Skeletal muscle cell (primary cell): Measurements from ENCODE around the gene TXNDC15.
A peak's percentile ranks its signal among the peaks of the same experiment; 100 is the strongest.
"Not testable (repeated sequence)": the region's sequence is repeated elsewhere in the genome, so short reads cannot be mapped to it uniquely, and the experiment has no call there.

Experiments
- DNase-seq: peaks from one replicate; pipeline ENCODE4 v3.0.0-alpha.2; 2010; ENCODE audit warnings: low read depth
- H3K4me3 ChIP-seq: 2 replicates; pipeline ENCODE4 v1.5.1; 2011; ENCODE audit warnings: low read depth, mild to moderate bottlenecking, control low read depth, low read length, moderate library complexity

TXNDC15 gene

GRCh38 chr5:134873987-134874830 is at the start of gene TXNDC15:
TXNDC15 (plus strand) TSS chr5:134874371; CDS start chr5:134874428, 57 bp downstream.
- peak within 1 kb of the TSS; percentile 83 for H3K4me3 ChIP-seq

DNA sequence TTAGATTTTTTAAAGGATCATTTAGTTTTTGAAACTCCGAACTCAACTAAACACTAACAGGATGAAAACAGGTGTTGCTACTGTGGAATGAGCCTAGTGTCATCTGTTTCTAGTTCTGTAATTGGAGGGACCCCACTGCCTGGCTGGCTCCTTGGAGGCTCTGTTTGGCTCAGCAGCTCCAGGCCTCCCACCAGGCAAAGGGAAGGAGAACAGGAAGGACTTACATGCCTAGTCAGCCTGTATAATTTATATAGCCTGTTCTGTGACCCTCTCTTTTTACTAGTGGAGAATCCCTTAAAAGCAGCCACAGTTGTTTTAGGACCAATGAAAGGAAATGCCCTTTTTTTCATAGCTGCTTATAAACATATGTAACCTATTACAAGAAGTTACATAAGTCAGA is 49.5 kb upstream of the TXNDC15 start:
- DNase-seq = no peak
- H3K4me3 ChIP-seq = no peak overlapping the region

More at GRCh38 chr5:134873987-134874830, at the start of gene TXNDC15:
- peak; percentile 55 for DNase-seq

DNA sequence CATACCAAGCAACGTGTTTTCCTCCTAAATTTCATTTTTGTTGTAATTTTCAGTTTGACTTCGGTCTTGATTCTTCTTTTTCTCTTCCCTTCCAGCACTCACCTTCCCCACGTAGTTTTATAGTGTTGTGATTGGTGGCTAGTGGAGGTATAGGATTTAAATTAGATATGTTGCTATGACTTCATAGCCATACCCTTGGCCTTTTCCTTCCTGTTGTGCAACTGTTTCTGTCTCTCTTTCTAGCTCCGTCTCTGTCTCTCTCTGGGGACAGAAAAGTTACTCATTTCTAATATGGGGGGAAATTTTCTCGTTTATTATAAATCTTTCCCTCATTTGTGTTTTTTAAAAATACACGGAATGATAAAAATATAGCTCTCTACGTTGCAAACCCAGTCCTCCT is 49.0 kb upstream of the TXNDC15 start:
- H3K4me3 ChIP-seq = no peak overlapping the region
- no peak for DNase-seq

GRCh38 chr5:134833340-134834032 is 40.7 kb upstream of the TXNDC15 start:
- no peak overlapping the region for H3K4me3 ChIP-seq
- DNase-seq = peak; percentile 25

- no peak overlapping the region for H3K4me3 ChIP-seq
- no peak for DNase-seq
Observed at GRCh38 chr5:134835623-134836022, 38.5 kb upstream of the TXNDC15 start.

DNA sequence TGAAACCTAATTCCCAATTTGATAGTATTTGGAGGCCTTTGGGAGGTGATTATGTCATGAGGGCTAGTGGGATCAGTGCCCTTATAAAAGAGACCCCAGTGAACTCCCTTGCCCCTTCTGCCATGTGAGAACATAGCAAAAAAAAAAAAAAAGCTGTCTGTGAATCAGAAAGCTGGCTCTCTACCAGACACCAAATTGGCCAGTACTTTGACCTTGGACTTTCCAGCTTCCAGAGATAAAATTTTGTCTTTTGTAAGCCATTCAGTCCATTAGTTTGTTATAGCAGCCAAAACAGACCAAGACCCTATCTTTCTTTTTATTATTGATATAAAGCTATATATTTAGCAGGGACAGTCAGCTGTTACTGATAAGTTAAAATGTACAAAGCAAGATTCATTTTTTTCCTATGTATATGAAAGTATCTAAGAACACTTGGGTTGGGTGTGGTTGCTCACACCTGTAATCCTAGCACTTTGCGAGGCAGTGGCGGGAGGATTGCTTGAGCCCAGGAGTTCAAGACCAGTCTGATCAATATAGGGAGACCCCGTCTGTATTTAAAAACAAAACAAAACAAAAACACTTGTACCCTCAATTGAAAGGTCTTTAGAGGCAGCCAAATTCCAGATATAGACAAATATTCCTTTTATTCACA is 36.5 kb upstream of the TXNDC15 start:
- H3K4me3 ChIP-seq = no peak overlapping the region
- no peak for DNase-seq

GRCh38 chr5:134838361-134838760 is 35.8 kb upstream of the TXNDC15 start:
- not testable (repeated sequence) for DNase-seq

DNA sequence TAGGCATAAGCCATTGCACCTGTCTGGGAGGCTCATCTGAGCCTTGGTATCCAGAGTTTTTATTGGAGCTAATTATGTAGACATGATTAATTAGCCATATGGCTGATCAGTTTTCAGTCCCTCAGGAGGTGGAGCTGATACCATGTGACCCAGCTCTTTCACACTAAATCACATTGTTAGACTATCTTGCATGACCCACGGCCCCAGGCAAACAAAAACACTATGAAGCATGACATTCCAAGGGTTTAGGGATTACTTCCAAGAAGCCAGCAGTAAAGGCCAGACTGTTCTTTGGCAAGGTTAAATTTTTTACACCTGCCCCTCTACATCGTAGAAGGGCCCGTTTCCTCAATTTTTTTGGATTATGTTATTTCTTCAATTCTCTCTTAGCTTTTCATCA is 33.4 kb upstream of the TXNDC15 start:
- no peak for DNase-seq
- H3K4me3 ChIP-seq = no peak overlapping the region

More at GRCh38 chr5:134838361-134838760, 35.8 kb upstream of the TXNDC15 start:
- not testable (repeated sequence) for H3K4me3 ChIP-seq

DNA sequence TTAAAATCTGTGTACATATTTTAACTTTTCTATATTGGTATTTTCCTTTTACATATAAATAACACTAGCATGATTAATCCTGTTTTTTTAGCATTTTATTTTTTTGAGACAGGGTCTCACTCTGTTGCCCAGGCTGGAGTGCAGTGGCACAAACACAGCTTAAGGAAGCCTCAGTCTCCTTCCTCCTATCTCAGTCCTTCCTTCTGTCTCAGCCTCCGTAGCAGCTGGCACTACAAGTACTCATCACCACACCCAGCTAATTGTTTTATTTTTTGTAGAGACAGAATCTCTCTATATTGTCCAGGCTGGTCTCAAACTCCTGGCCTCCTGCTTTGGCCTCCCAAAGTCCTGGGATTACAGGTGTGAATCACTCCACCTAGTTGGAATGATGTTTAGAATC is 29.9 kb upstream of the TXNDC15 start:
- no peak for DNase-seq
- H3K4me3 ChIP-seq = no peak overlapping the region

DNA sequence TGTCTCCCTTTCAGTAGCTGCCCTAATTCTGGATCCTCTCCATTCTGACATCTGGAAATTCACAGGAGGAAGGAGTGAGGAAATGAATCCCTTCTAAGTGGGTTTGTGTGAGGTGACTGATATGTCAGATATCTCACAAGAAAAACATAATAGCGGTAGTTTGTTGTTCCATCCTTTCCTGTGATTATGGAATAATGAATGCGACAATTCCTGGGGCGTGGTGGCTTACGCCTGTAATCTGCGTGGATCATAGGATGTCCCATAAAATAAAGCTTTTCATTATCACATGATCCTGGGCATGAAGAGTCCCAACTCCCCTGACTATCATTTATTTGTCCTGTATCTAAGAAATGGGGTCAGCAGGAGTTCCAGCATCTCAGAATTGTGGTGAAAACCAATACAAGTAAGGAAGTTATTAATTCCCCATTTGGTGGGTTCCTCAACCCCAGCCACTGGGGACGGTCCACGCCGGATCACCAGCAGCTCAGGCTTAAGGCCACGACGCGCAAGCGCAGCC is 28.8 kb upstream of the TXNDC15 start:
- no peak for DNase-seq
- peak overlapping the region; percentile 89 for H3K4me3 ChIP-seq

GRCh38 chr5:134845852-134846640 is 28.1 kb upstream of the TXNDC15 start, which contains the start of gene C5orf24:
C5orf24 (plus strand) TSS chr5:134845968; CDS start chr5:134854901, 8,933 bp downstream.
- peak within 1 kb of the TSS; percentile 89 for H3K4me3 ChIP-seq
- peak; percentile 90 for DNase-seq

DNA sequence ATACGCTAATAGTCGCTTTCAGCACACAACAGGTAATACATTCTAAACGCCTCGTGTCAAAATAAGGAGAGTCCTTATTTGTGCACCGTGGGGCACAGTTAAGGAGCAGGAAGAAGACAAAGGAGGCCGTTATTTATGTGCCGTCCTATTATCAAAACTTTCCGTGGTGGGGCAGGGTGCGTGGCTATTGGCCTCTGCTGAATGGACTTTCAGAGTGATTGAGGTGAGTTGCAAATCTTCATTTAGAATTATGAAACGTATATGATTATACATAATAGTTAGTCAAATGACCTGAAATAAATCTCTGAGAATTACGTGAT is 27.6 kb upstream of the TXNDC15 start:
- no peak for DNase-seq
- H3K4me3 ChIP-seq = peak overlapping the region; percentile 89

DNA sequence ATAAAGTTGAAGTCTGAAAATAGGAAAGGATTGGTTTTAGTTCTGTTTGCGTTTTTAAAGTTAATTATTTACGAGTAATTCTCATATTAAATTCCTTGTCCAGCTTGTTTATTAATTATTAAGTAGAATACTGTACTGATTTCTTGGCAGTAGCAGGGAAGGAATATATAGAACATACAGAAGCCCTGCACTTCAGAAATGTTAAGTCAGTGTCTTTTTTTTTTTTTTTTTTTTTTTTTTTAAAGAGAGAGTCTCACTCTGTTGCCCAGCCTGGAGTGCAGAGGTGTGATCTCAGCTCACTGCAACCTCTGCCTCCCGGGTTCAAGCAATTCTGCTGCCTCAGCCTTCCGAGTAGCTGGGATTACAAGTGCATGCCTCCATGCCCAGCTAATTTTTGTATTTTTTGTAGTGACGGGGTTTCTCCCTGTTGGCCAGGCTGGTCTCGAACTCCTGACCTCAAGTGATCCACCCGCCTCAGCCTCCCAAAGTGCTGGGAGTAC is 24.7 kb upstream of the TXNDC15 start:
- not testable (repeated sequence) for DNase-seq, H3K4me3 ChIP-seq

DNA sequence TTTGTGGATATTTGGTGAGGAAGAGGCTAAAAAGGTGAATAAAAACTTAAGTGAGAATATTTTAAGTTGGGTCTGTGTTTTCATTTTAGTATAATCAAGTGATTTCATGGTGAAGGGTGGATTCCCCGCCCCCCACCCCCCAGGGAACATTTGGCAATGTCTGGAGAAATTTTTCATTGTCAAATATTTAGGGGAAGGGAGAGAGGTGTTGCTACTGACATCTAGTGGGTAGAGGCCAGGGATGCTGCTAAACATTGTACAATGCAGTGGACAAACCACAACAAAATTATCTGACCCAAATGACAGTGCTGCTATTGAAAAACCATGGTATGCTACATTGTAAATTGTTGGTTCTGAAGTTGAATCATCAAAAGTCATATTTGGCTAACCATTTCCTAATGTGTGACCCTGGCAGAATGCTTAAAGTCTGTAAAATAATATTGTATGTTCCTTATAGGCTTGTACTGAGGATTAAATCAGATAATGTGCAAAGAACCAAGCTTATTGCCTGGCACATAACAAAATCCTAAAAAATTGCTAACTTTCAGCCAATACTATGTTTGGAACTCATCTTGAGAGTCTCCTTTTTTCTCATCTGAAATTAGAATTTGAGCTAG is 22.8 kb upstream of the TXNDC15 start:
- peak; percentile 21 for DNase-seq
- no peak overlapping the region for H3K4me3 ChIP-seq

DNA sequence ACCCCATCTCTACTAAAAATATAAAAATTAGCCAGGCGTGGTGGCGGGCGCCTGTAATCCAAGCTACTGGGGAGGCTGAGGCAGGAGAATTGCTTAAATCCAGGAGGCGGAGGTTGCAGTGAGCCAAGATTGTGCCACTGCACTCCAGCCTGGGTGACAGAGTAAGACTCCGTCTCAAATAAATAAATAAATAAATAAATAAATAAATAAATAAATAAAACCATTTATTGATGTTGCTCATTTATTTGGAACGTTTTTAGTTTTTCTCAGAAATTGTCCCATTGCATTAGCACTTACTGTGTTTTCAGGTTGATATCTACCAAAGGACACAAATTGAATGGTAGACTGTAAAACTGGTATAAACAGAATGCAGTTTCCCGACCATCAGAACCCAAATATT is 17.7 kb upstream of the TXNDC15 start:
- DNase-seq, H3K4me3 ChIP-seq: not testable (repeated sequence)

GRCh38 chr5:134857401-134857800 is 16.8 kb upstream of the TXNDC15 start:
- no peak for DNase-seq
- H3K4me3 ChIP-seq = no peak overlapping the region

GRCh38 chr5:134864707-134865106 is 9.5 kb upstream of the TXNDC15 start:
- no peak overlapping the region for H3K4me3 ChIP-seq
- DNase-seq = no peak

DNA sequence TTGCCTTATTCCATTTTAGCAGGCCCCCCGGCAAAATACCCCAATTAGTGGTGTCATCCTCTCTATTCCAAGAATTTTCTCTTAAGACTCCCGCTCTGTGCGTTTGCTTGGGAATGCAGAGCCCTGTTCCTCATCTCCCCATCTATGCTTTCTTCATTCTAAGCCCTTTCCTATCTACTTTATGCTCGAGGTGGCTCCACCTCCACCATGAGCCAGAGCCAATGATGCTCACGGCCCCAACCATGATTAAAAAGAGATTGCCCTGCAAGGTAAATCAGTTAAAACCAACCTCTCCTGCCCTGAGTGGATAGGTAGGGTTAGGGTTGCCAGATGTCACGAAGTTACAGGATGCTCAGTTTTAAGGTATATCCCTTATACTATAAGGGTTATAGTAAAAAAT is 677 bp upstream of the TXNDC15 start:
- H3K4me3 ChIP-seq = peak overlapping the region; percentile 83

More for the DNA sequence above, 677 bp upstream of the TXNDC15 start:
- DNase-seq = no peak
